A549 treated with Hydrocortisone at 1 μM for 4 hours (cell line): ENCODE data around the gene RPS19BP1. TPM values are rescaled to one million over a fixed set of nuclear protein-coding genes. Genes with fewer than 3 reads are reported as not detected.

Source experiments
- total RNA-seq: library from RNA; stranded (reverse); fragments of 200-300 nt; extraction: Qiagen RNA extraction; gene quantifications from 5 replicates; pipeline ENCODE4 v1.2.3, GENCODE V29; 2022

The RPS19BP1 gene, protein sequence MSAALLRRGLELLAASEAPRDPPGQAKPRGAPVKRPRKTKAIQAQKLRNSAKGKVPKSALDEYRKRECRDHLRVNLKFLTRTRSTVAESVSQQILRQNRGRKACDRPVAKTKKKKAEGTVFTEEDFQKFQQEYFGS
- 70.8 to 109 TPM (median 97.8 TPM) in 5 replicates for total RNA-seq

DNA sequence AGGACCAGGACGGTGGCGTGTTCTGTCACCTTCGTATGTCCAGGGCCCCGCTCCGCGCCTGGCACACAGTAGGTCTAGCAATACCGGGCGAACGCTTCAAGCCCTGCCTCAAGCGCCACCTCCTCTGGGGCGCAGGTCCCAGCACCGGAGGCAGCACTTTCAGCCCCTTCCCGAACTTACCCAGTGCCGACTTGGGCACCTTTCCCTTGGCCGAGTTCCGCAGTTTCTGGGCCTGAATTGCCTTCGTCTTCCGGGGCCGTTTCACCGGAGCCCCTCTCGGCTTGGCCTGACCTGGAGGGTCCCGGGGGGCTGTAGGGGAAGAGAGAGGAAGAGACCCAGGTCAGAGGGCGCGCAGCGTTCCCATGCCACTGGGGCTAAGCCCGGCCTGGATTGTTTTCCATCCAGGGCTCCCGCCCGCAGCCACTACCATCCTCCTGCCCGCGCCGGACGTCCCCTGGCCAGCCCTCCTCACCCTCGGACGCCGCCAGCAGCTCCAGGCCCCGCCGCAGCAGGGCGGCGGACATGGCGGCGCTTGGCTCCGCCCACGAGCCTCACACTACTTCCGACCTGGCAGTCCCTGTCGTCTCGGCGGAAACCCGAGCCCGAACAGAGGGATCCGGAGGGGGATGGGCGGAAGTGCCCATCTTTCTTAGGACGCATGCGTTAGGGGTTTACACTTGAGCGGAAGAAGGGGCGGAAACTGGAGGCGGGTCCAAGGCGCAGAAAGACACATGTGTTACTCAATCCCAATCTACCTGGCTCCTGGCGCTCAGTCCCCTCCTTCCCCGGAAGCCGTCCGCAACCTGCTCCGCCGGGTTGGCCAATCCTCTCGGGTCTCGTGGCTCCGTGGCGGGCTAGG is at the start of gene RPS19BP1:
TSS of gene RPS19BP1 (minus strand) at position 534 of the 859 bp plus-strand sequence. CDS start at position 524, 10 bp downstream.

DNA sequence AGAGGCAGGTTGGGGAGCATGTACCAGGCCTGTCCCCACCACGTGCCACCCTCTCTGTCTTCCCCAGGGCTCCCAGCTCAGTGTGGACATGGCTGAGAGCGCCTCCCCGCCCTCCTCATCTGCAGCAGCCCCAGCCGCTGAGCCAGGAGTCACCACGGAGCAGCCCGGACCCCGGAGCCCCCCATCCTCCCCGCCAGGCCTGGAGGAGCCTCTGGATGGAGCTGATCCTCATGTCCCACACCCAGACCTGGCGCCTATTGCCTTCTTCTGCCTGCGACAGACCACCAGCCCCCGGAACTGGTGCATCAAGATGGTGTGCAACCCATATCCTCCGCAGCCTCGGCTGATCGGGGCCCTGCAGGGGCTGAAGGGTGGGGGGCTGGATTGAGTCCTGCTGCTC is 38.1 kb upstream of the RPS19BP1 start, which contains the start of gene CACNA1I:
TSS of gene CACNA1I (plus strand) at position 89 of the 400 bp plus-strand sequence. CDS start at position 89, 0 bp downstream.

DNA sequence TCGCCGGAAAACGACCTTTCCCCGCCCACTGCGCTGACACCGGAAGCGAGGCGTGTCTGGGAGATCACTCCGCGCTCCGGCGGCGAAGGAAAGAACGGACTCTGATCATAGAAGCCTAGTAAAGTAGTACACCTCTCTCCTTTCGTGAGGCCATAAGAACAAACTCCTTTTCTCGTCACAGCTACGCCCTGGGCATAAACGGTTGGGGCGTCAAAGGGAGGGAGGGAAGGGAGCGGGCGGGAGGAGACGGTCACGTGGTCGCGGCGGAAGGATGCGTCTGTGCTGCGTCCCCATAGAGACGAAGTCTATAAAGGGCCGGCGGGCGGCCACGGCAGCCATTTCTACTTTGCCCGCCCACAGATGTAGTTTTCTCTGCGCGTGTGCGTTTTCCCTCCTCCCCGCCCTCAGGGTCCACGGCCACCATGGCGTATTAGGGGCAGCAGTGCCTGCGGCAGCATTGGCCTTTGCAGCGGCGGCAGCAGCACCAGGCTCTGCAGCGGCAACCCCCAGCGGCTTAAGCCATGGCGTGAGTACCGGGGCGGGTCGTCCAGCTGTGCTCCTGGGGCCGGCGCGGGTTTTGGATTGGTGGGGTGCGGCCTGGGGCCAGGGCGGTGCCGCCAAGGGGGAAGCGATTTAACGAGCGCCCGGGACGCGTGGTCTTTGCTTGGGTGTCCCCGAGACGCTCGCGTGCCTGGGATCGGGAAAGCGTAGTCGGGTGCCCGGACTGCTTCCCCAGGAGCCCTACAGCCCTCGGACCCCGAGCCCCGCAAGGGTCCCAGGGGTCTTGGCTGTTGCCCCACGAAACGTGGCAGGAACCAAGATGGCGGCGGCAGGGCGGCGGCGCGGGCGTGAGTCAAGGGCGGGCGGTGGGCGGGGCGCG is 12.1 kb downstream of the RPS19BP1 start, which contains the start of gene ATF4:
TSS of gene ATF4 (plus strand) at position 337 of the 880 bp plus-strand sequence. CDS start 884 bp downstream, outside the sequence.

GRCh38 chr22:39502109-39502788 is 30.3 kb downstream of the RPS19BP1 start, which contains the start of gene MIEF1:
MIEF1 (plus strand) TSS chr22:39502290; CDS start chr22:39511295, 9,005 bp downstream.

Other genes starting within 250 kb of the RPS19BP1 start
- 1,752 to 2,087 TPM (median 1,764 TPM) in 5 replicates for gene RPL3, start 213.1 kb downstream of the RPS19BP1 start, total RNA-seq
- gene SYNGR1, start 182.8 kb downstream of the RPS19BP1 start, total RNA-seq = 11.0 to 12.8 TPM (median 11.5 TPM) in 5 replicates
- 8.5 to 10.4 TPM (median 10.0 TPM) in 5 replicates for gene TAB1, start 133.0 kb downstream of the RPS19BP1 start, total RNA-seq
- 0.55 to 0.91 TPM (median 0.75 TPM) in 5 replicates for gene MGAT3, start 75.7 kb downstream of the RPS19BP1 start, total RNA-seq
- 23.9 to 31.2 TPM (median 25.1 TPM) in 5 replicates for gene MIEF1, start 30.5 kb downstream of the RPS19BP1 start, total RNA-seq
- gene ATF4, start 12.2 kb downstream of the RPS19BP1 start, total RNA-seq = 301 to 376 TPM (median 345 TPM) in 5 replicates
- gene CACNA1I, start 38.0 kb upstream of the RPS19BP1 start, total RNA-seq = 0.05 to 0.07 TPM (median 0.05 TPM) in 5 replicates